NT2/D1 (cell line): ENCODE data around the gene TYMS.

Source experiments
- DNase-seq: peaks from one replicate; pipeline ENCODE4 v3.0.0-alpha.2; 2011; ENCODE audit warnings: low read depth, low spot score
- H3K27me3 ChIP-seq: 2 replicates; pipeline ENCODE4 v1.6.0; 2011; ENCODE audit warnings: mild to moderate bottlenecking; ENCODE audit not compliant: insufficient read length, insufficient read depth
- H3K36me3 ChIP-seq: 2 replicates; pipeline ENCODE4 v1.6.1; 2011; ENCODE audit warnings: mild to moderate bottlenecking, low read length, mixed read lengths; ENCODE audit not compliant: insufficient read depth, insufficient read length
- H3K4me1 ChIP-seq: 2 replicates; pipeline ENCODE4 v1.5.1; 2011; ENCODE audit not compliant: insufficient read depth, insufficient read length
- H3K4me3 ChIP-seq: 2 replicates; pipeline ENCODE4 v1.5.1; 2011; ENCODE audit warnings: low read depth; ENCODE audit not compliant: insufficient read length
- H3K9ac ChIP-seq: 2 replicates; pipeline ENCODE4 v1.6.0; 2011; ENCODE audit warnings: low read depth; ENCODE audit not compliant: insufficient read length
- H3K9me3 ChIP-seq: 2 replicates; pipeline ENCODE4 v1.5.1; 2011; ENCODE audit warnings: mild to moderate bottlenecking, low read length; ENCODE audit not compliant: insufficient read depth
- SUZ12 ChIP-seq: IDR thresholded peaks from 2 replicates; pipeline ENCODE4 v1.6.1; 2011; ENCODE audit not compliant: insufficient read length, insufficient read depth; ENCODE audit errors: extremely low read depth
- YY1 ChIP-seq: IDR thresholded peaks from 2 replicates; pipeline ENCODE4 v1.6.1; 2011; ENCODE audit not compliant: insufficient read length, insufficient read depth
- ZNF274 ChIP-seq: IDR thresholded peaks from 2 replicates; pipeline ENCODE4 v1.6.1; 2011; ENCODE audit warnings: mild to moderate bottlenecking, low read depth, low read length

Gene TYMS

DNA sequence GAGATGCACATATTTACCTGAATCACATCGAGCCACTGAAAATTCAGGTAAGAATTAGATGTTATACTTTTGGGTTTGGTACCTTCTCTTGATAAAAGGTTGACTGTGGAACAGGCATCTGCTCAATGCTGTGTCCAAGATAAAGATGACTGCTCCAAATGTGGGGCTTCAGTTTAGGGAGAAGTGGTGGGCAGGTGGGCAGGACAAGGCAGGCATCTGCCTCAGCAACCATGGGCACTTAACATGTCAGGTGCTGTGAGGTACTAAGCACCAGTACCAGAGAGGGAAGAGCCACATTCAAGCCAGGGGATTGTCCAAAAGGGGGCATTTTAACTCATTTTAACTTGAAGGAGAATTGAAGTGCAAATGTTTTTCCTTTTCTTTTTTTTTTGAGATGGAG, 14.0 kb downstream of the TYMS start:
- no peak overlapping the region for H3K9ac ChIP-seq
- peaks cover 80% of the 10 kb centered on the region for H3K36me3 ChIP-seq
- DNase-seq: no peak
- no peak overlapping the region for H3K4me3 ChIP-seq
- no peak for TF ChIP-seq ZNF274
- TF ChIP-seq YY1: no peak
- TF ChIP-seq SUZ12: no peak
- H3K4me1 ChIP-seq: no peaks in the 10 kb centered on the region
- no peaks in the 10 kb centered on the region for H3K27me3 ChIP-seq
- H3K9me3 ChIP-seq: no peaks in the 10 kb centered on the region

DNA sequence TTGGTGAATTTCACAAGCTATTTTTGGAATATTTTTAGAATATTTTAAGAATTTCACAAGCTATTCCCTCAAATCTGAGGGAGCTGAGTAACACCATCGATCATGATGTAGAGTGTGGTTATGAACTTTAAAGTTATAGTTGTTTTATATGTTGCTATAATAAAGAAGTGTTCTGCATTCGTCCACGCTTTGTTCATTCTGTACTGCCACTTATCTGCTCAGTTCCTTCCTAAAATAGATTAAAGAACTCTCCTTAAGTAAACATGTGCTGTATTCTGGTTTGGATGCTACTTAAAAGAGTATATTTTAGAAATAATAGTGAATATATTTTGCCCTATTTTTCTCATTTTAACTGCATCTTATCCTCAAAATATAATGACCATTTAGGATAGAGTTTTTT, 15.9 kb downstream of the TYMS start:
- TF ChIP-seq ZNF274: no peak
- TF ChIP-seq YY1: no peak
- TF ChIP-seq SUZ12: no peak
- H3K4me1 ChIP-seq: no peaks in the 10 kb centered on the region
- H3K4me3 ChIP-seq: no peak overlapping the region
- peaks cover 88% of the 10 kb centered on the region for H3K36me3 ChIP-seq
- no peak for DNase-seq
- H3K27me3 ChIP-seq: no peaks in the 10 kb centered on the region
- H3K9ac ChIP-seq: no peak overlapping the region
- H3K9me3 ChIP-seq: no peaks in the 10 kb centered on the region

GRCh38 chr18:673769-674168, 16.3 kb downstream of the TYMS start:
- H3K36me3 ChIP-seq: peaks cover 87% of the 10 kb centered on the region
- no peak overlapping the region for H3K4me3 ChIP-seq
- no peaks in the 10 kb centered on the region for H3K4me1 ChIP-seq
- no peaks in the 10 kb centered on the region for H3K27me3 ChIP-seq
- TF ChIP-seq SUZ12: no peak
- no peak for DNase-seq
- H3K9ac ChIP-seq: no peak overlapping the region
- H3K9me3 ChIP-seq: no peaks in the 10 kb centered on the region

- H3K9me3 ChIP-seq: no peaks in the 10 kb centered on the region
- no peak for DNase-seq
- no peaks in the 10 kb centered on the region for H3K4me1 ChIP-seq
- H3K4me3 ChIP-seq: no peak overlapping the region
- no peaks in the 10 kb centered on the region for H3K27me3 ChIP-seq
- no peak for TF ChIP-seq YY1
- TF ChIP-seq SUZ12: no peak
- no peak for TF ChIP-seq ZNF274
- no peak overlapping the region for H3K9ac ChIP-seq
- H3K36me3 ChIP-seq: peaks cover 83% of the 10 kb centered on the region
Observed at GRCh38 chr18:675307-675706, 17.9 kb downstream of the TYMS start.

GRCh38 chr18:676069-676468, 18.6 kb downstream of the TYMS start:
- no peaks in the 10 kb centered on the region for H3K27me3 ChIP-seq
- DNase-seq: no peak
- H3K36me3 ChIP-seq: peaks cover 78% of the 10 kb centered on the region
- H3K4me3 ChIP-seq: no peak overlapping the region
- H3K9me3 ChIP-seq: no peaks in the 10 kb centered on the region
- no peak for TF ChIP-seq YY1
- TF ChIP-seq SUZ12: no peak
- no peak for TF ChIP-seq ZNF274
- H3K9ac ChIP-seq: no peak overlapping the region
- H3K4me1 ChIP-seq: no peaks in the 10 kb centered on the region

- H3K27me3 ChIP-seq: no peaks in the 10 kb centered on the region
- H3K36me3 ChIP-seq: peaks cover 78% of the 10 kb centered on the region
- DNase-seq: no peak
- no peaks in the 10 kb centered on the region for H3K4me1 ChIP-seq
- no peak overlapping the region for H3K9ac ChIP-seq
- no peak for TF ChIP-seq ZNF274
- H3K4me3 ChIP-seq: no peak overlapping the region
- no peaks in the 10 kb centered on the region for H3K9me3 ChIP-seq
Observed at GRCh38 chr18:676736-677135, 19.3 kb downstream of the TYMS start.

GRCh38 chr18:677145-677544, 19.7 kb downstream of the TYMS start:
- Histone ChIP-seq H3K9ac (no peak overlapping the region), H3K36me3 (peaks cover 78% of the 10 kb centered on the region)

GRCh38 chr18:677951-678381, 20.5 kb downstream of the TYMS start:
- no peaks in the 10 kb centered on the region for H3K27me3 ChIP-seq
- no peaks in the 10 kb centered on the region for H3K4me1 ChIP-seq
- no peaks in the 10 kb centered on the region for H3K9me3 ChIP-seq
- TF ChIP-seq SUZ12: no peak
- TF ChIP-seq ZNF274: no peak
- no peak for TF ChIP-seq YY1
- H3K4me3 ChIP-seq: no peak overlapping the region
- peaks cover 75% of the 10 kb centered on the region for H3K36me3 ChIP-seq
- DNase-seq: no peak
- H3K9ac ChIP-seq: no peak overlapping the region

More at GRCh38 chr18:677145-677544, 19.7 kb downstream of the TYMS start:
- TF ChIP-seq SUZ12 (no peak), ZNF274 (no peak), YY1 (no peak)
- no peak overlapping the region for H3K4me3 ChIP-seq
- DNase-seq: no peak
- no peaks in the 10 kb centered on the region for H3K4me1 ChIP-seq
- no peaks in the 10 kb centered on the region for H3K27me3 ChIP-seq
- no peaks in the 10 kb centered on the region for H3K9me3 ChIP-seq
